HepG2 (cell line): ENCODE data around the gene OR2F2. TPM values are rescaled to one million over a fixed set of nuclear protein-coding genes. Genes with fewer than 3 reads are reported as not detected.

Source experiments
- E2F2 ChIP-seq: sonication (generic); formaldehyde crosslinking; IDR thresholded peaks from 2 replicates; pipeline ENCODE4 v1.4.0; 2020; ENCODE audit warnings: missing genetic modification reagents, borderline replicate concordance
- HDAC1 ChIP-seq: sonication (generic); formaldehyde crosslinking; IDR thresholded peaks from 2 replicates; pipeline ENCODE4 v1.5.1; 2020; ENCODE audit warnings: mild to moderate bottlenecking, missing genetic modification reagents
- JARID2 ChIP-seq: sonication (generic); formaldehyde crosslinking; IDR thresholded peaks from 2 replicates; pipeline ENCODE4 v1.8.1; 2023; ENCODE audit warnings: missing genetic modification reagents, inconsistent platforms; ENCODE audit not compliant: insufficient replicate concordance
- LRRFIP1 ChIP-seq: sonication (generic); formaldehyde crosslinking; conservative IDR thresholded peaks from 2 replicates; pipeline ENCODE4 v1.4.0; 2020; ENCODE audit warnings: missing genetic modification reagents
- MTERF4 ChIP-seq: sonication (generic); formaldehyde crosslinking; IDR thresholded peaks from 2 replicates; pipeline ENCODE4 v1.8.0; 2023; ENCODE audit warnings: mild to moderate bottlenecking, missing genetic modification reagents
- PHB2 ChIP-seq: fragments of 450-650 bp; IDR thresholded peaks from 2 replicates; pipeline ENCODE4 v1.6.1; 2018; ENCODE audit not compliant: partially characterized antibody
- PITX1 ChIP-seq: sonication (generic); formaldehyde crosslinking; IDR thresholded peaks from 2 replicates; pipeline ENCODE4 v1.5.1; 2020; ENCODE audit warnings: mild to moderate bottlenecking, missing genetic modification reagents
- REST ChIP-seq, 2 experiments: IDR thresholded peaks; 2 replicates each; pipeline ENCODE4 v1.6.1; 2011 to 2012; ENCODE audit warnings: low read length in 2 of 2, borderline replicate concordance in 1 of 2, low read depth in 1 of 2, mild to moderate bottlenecking in 1 of 2, moderate library complexity in 1 of 2
- SNAPC5 ChIP-seq: sonication (generic); formaldehyde crosslinking; IDR thresholded peaks from 2 replicates; pipeline ENCODE4 v1.8.1; 2023; ENCODE audit warnings: mild to moderate bottlenecking, missing genetic modification reagents, borderline replicate concordance
- TAF15 ChIP-seq: fragments of 200-400 bp; formaldehyde crosslinking; IDR thresholded peaks from one replicate; pipeline ENCODE4 v1.6.1; 2018; ENCODE audit warnings: mild to moderate bottlenecking, low read depth, low read length; ENCODE audit not compliant: poor library complexity, severe bottlenecking
- ZFP36 ChIP-seq: fragments of 150-350 bp; IDR thresholded peaks from 2 replicates; pipeline ENCODE4 v1.6.1; 2018; ENCODE audit warnings: borderline replicate concordance, low read length, low read depth; ENCODE audit not compliant: partially characterized antibody
- ZNF605 ChIP-seq: sonication (generic); formaldehyde crosslinking; IDR thresholded peaks from 2 replicates; pipeline ENCODE4 v1.8.0; 2022; ENCODE audit warnings: mild to moderate bottlenecking, missing genetic modification reagents
- polyA plus RNA-seq, 8 experiments: library from polyadenylated mRNA; depleted of rRNA in 3 of 8; stranded (reverse) in 7 of 8; unstranded in 1 of 8; fragments of >200 nt; fragmentation: Illumina TruSeq in 4 of 8; extraction: Trizol in 4 of 8; gene quantifications; 2 replicates each; pipeline versions ENCODE4 v1.2.1 to v1.2.3, GENCODE V29; 2011 to 2016; ENCODE audit warnings: low read depth in 4 of 8, missing spikeins in 1 of 8, mixed read lengths in 1 of 8; ENCODE audit not compliant: insufficient read depth in 1 of 8
- total RNA-seq, 5 experiments: library from RNA; depleted of rRNA; stranded (reverse); fragments of >200 nt; fragmentation: Illumina TruSeq; extraction: Trizol; gene quantifications; 2 replicates each; pipeline ENCODE4 v1.2.3, GENCODE V29; 2016; ENCODE audit warnings: low read depth in 1 of 5
- TF ChIP-seq, protein P1 (sequence below): sonication (generic); formaldehyde crosslinking; IDR thresholded peaks from 2 replicates; pipeline ENCODE4 v1.4.0; 2020; ENCODE audit warnings: missing genetic modification reagents
- TF ChIP-seq, protein P2 (sequence below): IDR thresholded peaks from 2 replicates; pipeline ENCODE4 v1.6.1; 2018; ENCODE audit warnings: missing genetic modification reagents, mild to moderate bottlenecking, missing compliant biosample characterization

The OR2F2 gene
- total and polyA plus RNA-seq, 2 of the 13 experiments (the other 11 are each of a cell fraction or from before 2014, with no cell fraction given): 0.13 TPM; not detected in 1

DNA sequence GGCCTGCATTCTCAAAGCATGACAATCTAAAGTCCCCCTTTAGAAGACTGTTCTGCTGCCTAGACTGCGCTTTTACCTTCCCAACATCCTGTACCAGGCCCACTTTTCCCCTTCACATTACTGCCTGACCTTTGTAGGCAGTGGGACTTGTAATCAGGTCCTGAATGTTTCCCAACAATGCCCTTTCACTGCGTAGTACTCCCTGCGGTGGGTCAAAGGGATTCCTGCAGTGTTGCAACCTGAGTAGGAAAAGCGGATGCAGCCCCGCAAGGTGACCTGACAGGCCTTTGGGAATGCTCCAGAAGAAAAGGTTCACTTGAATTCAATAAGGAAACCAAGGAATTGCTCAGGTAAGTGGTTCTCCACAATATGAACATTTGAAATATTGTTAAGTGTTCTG lies 28.1 kb upstream of the OR2F2 start (continued):
- TF ChIP-seq ZNF605 (CRISPR knock-in tag) (no peak), SNAPC5 (CRISPR knock-in tag) (no peak), REST (IDR thresholded peaks at IDR 0.05; ENCODE audit: borderline replicate concordance in 1 of 2, low read depth in 1 of 2, low read length in 2 of 2) (peak in 1 of 2 experiments; percentile 66; a peak in 1 of 4 replicates), LRRFIP1 (no peak), E2F2 (no peak), MTERF4 (CRISPR knock-in tag) (no peak), HDAC1 (CRISPR knock-in tag) (peak; percentile 90), TAF15 (no peak), JARID2 (no peak), PHB2 (no peak), PITX1 (peak; percentile 84), ZFP36 (no peak)
- TF ChIP-seq, protein P1, sequence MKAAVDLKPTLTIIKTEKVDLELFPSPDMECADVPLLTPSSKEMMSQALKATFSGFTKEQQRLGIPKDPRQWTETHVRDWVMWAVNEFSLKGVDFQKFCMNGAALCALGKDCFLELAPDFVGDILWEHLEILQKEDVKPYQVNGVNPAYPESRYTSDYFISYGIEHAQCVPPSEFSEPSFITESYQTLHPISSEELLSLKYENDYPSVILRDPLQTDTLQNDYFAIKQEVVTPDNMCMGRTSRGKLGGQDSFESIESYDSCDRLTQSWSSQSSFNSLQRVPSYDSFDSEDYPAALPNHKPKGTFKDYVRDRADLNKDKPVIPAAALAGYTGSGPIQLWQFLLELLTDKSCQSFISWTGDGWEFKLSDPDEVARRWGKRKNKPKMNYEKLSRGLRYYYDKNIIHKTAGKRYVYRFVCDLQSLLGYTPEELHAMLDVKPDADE (CRISPR knock-in tag): no peak
- TF ChIP-seq, protein P2, sequence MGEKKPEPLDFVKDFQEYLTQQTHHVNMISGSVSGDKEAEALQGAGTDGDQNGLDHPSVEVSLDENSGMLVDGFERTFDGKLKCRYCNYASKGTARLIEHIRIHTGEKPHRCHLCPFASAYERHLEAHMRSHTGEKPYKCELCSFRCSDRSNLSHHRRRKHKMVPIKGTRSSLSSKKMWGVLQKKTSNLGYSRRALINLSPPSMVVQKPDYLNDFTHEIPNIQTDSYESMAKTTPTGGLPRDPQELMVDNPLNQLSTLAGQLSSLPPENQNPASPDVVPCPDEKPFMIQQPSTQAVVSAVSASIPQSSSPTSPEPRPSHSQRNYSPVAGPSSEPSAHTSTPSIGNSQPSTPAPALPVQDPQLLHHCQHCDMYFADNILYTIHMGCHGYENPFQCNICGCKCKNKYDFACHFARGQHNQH (CRISPR knock-in tag): peak; percentile 94
